HEK293 (cell line): ENCODE measurements around the gene LYZL4.

Experiments used
- CTCF ChIA-PET: fragments of 350-600 bp; formaldehyde crosslinking; extraction: SDS; loops from one replicate; lab custom pipeline; 2021; ENCODE audit warnings: antibody characterized with exemption; lab: Yijun Ruan, JAX
- POLR2A ChIA-PET: fragments of 300-600 bp; formaldehyde crosslinking; extraction: SDS; loops from one replicate; lab custom pipeline; 2020; ENCODE audit warnings: antibody characterized with exemption, inconsistent platforms; lab: Yijun Ruan, JAX
- H3K27ac ChIP-seq: fragments of 200-500 bp; sonication (Bioruptor generic); 2 replicates; pipeline ENCODE4 v1.5.1; 2014; ENCODE audit warnings: low read depth, low read length, control low read depth, inconsistent platforms; ENCODE audit errors: extremely low read depth
- H3K36me3 ChIP-seq, 2 experiments: fragments of 200-500 bp in 1 of 2; sonication (Bioruptor generic) in 1 of 2; 1 replicate in 1 of 2; 2 replicates in 1 of 2; pipeline ENCODE4 v1.5.1; 2014 to 2017; ENCODE audit warnings: inconsistent platforms in 2 of 2, low read length in 2 of 2; ENCODE audit not compliant: control insufficient read depth in 2 of 2, insufficient read depth in 1 of 2
- H3K4me1 ChIP-seq: fragments of 200-500 bp; sonication (Bioruptor generic); 2 replicates; pipeline ENCODE4 v1.5.1; 2014; ENCODE audit warnings: mild to moderate bottlenecking, low read length, inconsistent platforms; ENCODE audit not compliant: control insufficient read depth, insufficient read depth
- H3K4me3 ChIP-seq: 2 replicates; pipeline ENCODE4 v1.5.1; 2011; ENCODE audit warnings: low read depth, mild to moderate bottlenecking, control low read depth, low read length, moderate library complexity
- H3K9me3 ChIP-seq: fragments of 200-500 bp; sonication (Bioruptor generic); 2 replicates; pipeline ENCODE4 v1.5.1; 2014; ENCODE audit warnings: low read depth, low read length, inconsistent platforms; ENCODE audit not compliant: control insufficient read depth, insufficient read depth
- KLF1 ChIP-seq: fragments of 450-650 bp; formaldehyde crosslinking; IDR thresholded peaks from 2 replicates; pipeline ENCODE4 v1.5.1; 2016; ENCODE audit warnings: missing biosample characterization, missing genetic modification characterization
- ZNF239 ChIP-seq: fragments of 450-650 bp; formaldehyde crosslinking; IDR thresholded peaks from 2 replicates; pipeline ENCODE4 v1.5.1; 2016; ENCODE audit warnings: missing biosample characterization, missing genetic modification characterization
- ZNF324 ChIP-seq: fragments of 450-650 bp; formaldehyde crosslinking; IDR thresholded peaks from 2 replicates; pipeline ENCODE4 v1.5.1; 2016; ENCODE audit warnings: missing biosample characterization, missing genetic modification characterization

Gene LYZL4

DNA sequence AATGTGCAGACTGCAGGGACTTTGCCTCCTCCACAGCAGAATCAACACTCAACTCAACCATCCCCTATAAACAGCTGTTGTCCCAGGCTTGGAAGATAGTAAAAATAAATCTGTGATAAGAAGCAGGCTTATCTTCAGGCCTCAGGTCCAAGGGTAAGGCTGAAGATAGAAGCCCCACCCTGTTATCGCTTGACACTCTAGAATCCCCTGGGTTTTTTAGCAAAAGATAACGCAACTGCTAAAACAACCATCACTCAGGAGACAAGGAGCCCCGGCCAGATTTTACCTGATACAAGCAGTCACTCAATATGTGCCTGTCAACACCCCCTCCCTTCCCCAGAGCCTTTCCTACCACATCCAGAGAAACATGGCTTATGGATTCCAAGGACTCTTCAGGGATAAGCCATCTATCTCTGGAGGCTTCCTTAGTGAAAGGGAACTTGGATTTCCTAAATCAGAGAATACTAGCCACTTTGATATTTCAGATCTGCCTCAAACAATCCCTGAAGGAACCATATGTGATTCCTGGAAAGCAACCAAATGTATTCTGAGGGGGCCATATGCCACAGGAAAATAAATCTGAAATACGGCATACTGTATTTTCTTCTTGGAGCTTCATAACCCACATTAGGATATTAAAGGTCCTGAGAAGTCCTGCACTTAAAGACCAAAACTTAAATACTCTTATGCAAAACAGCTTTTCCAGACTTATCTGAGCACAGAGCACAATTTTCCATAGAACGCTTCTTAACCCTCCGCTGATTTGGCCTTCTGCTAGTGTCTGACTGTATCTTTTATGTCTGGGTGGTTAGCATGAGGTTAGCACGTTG, 60.4 kb downstream of the LYZL4 start:
- Histone ChIP-seq H3K27ac (no peak overlapping the region), H3K9me3 (no peaks in the 10 kb centered on the region)
- TF ChIP-seq ZNF239 = peak; percentile 75
- no peak for TF ChIP-seq ZNF324 (tag by site-specific recombination)
- TF ChIP-seq, all 188 proteins: peak for 1
- H3K36me3 ChIP-seq = no peaks in the 10 kb centered on the region
- ChIA-PET CTCF (no interaction called here), POLR2A (no interaction called here)
- no peak overlapping the region for H3K4me3 ChIP-seq
- no peaks in the 10 kb centered on the region for H3K4me1 ChIP-seq

DNA sequence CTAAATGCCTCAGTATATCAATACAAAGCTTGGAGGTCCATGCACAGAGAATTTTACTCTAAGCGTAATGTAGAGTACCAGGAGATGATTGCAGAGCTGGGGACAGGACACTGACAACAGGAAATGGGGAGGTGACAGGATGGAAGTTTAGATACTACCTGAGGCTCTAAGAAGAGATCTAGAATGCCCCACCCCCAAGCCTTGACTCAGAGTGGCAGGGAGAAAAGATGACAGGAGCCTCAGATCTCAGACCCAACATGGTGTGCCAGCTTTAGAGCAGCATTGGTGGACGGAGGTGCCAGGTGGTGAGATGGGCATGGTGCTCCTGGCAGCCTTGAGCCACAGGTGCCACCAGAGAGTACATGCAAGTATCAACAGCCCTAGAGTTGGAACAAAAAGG, 62.5 kb downstream of the LYZL4 start:
- Histone ChIP-seq H3K36me3 (no peaks in the 10 kb centered on the region), H3K4me3 (no peak overlapping the region), H3K27ac (no peak overlapping the region), H3K9me3 (no peaks in the 10 kb centered on the region), H3K4me1 (no peaks in the 10 kb centered on the region)
- ChIA-PET CTCF (interaction anchor here (1.1 kb wide), 1 partner anchor 95 kb away, joined by 3 read pairs; no protein-coding TSS in a partner anchor), POLR2A (no interaction called here)
- TF ChIP-seq KLF1 (tag by site-specific recombination) = no peak
